ENCODE measurements around the gene GPR132. TPM values are rescaled to one million over a fixed set of nuclear protein-coding genes. Genes with fewer than 3 reads are reported as not detected.

The GPR132 gene
- total RNA-seq, 2 experiments from 2014 or later = 27.7 to 35.4 TPM

DNA sequence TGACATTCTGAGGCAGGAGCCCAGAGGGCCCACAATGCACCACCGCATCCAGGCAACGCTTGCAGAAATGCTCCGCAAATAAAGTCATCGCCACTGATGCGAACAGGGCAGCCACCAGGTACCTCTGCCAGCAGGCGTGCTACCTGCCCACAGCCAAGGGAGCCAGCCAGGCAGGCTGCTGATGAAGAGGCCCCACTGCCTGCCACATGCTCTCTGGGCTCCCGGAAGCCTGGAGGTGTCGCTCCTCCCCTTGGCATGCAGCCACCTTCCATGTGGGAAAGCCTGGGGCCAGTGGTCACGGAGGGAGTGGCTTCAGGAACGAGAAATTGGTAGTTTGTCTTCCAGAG, 14.7 kb downstream of the GPR132 start:
- ATAC-seq = no peak
- ChIA-PET CTCF (no interaction called here), POLR2A (no interaction called here)
- Mint-ChIP-seq H3K4me1 (peaks cover 7% of the 10 kb centered on the region), H3K9me3 (ENCODE audit: low read depth) (no peaks in the 10 kb centered on the region), H3K4me3 (no peak overlapping the region), H3K27me3 (no peaks in the 10 kb centered on the region), H3K36me3 (ENCODE audit: low read depth) (peaks cover 31% of the 10 kb centered on the region), H3K27ac (no peak overlapping the region)
- intact Hi-C loops (cut with DNase I, micrococcal nuclease) = no loop called here
- no peak for DNase-seq

DNA sequence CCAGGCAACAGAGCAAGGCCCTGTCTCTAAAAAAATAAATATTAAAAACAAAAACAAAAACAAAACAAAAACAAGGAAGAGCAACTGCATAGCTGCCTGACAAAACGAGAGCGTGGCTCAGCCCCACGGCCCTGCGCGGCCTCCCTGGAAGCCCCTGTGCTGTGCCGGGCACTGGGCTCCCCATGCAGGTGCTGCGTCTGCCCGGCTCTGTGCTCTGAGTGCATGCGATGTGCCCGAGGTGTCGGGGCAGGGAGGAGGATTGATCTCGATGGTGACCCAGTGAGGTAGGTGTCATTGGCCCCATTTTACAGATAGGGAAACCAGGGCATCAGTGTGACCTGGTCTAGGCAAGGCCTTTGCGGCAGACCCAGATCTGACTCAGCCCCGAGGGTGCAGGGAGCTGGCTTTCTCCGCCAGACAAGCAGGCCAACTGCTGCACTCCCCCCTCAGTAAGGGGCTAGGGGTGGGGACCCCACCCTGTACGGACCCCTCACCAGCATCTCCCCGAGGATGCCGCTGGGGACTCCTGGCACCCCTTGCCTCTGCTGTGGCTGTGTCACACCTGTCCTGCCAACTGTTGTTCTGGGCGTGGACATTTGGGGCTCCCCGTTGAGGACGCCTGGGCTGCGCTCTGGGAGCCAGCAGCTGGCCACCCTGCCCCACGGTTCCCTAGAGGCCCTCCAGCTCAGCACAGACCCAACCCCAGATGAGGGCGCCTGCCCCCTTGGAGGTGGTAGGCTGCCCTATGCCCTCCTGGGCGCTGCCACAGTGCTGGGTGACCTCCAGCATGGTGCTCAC, 15.3 kb downstream of the GPR132 start:
- Mint-ChIP-seq H3K36me3 (ENCODE audit: low read depth) (peaks cover 27% of the 10 kb centered on the region), H3K4me1 (peaks cover 8% of the 10 kb centered on the region), H3K27ac (no peak overlapping the region), H3K9me3 (ENCODE audit: low read depth) (no peaks in the 10 kb centered on the region), H3K4me3 (no peak overlapping the region), H3K27me3 (peaks cover 1% of the 10 kb centered on the region)
- CTCF ChIA-PET = interaction anchor here (0.6 kb wide), 2 partner anchors 32 to 891 kb away, joined by 3 read pairs; no protein-coding TSS in a partner anchor
- POLR2A ChIA-PET = no interaction called here
- intact Hi-C loops (cut with DNase I, micrococcal nuclease) = no loop called here
- DNase-seq = no peak
- no peak for ATAC-seq

- peaks cover 14% of the 10 kb centered on the region for H3K4me1 Mint-ChIP-seq
- DNase-seq = peak; percentile 49
- no peaks in the 10 kb centered on the region for H3K9me3 Mint-ChIP-seq (ENCODE audit: low read depth)
- intact Hi-C loops (cut with DNase I, micrococcal nuclease) = loop anchor here in 1 of 2 experiments (2.0 kb wide), 1 partner anchor 19 kb away; no protein-coding TSS in a partner anchor
- peaks cover 15% of the 10 kb centered on the region for H3K36me3 Mint-ChIP-seq (ENCODE audit: low read depth)
- peak; percentile 31 for ATAC-seq
- ChIA-PET CTCF (interaction anchor here (1.1 to 5.5 kb wide), 8 partner anchors 10 to 246 kb away, joined by 3 to 70 read pairs (median 10); partner anchors contain the start of gene ZBTB42), POLR2A (interaction anchor here (0.6 kb wide), 2 partner anchors 81 to 1897 kb away, joined by 3 to 7 read pairs; no protein-coding TSS in a partner anchor)
- H3K27me3 Mint-ChIP-seq = peaks cover 9% of the 10 kb centered on the region
- no peak overlapping the region for H3K4me3 Mint-ChIP-seq
- no peak overlapping the region for H3K27ac Mint-ChIP-seq
Measured at GRCh38 chr14:105047283-105048016, 17.8 kb downstream of the GPR132 start.

DNA sequence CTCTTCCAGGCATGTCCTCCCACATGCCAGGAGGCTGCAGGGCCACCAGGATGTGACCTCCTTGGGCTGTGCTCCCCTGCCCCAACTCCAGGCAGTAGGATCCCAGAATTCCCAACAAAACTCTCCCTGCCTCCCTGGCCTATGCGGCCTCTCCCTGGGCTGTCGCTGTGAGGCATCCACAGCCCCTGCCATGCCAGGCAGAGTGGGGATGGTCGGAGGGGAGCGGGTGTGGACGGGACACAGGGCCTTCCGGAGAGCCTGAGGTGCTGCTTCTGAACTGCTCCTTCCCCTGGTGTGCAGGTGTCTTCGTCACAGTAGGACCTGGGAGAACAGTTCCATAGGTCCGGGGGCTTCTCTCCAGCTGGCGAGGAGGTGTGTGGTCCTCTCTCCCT, 18.3 kb downstream of the GPR132 start:
- no peak overlapping the region for H3K27ac Mint-ChIP-seq
- no peak for ATAC-seq
- H3K4me1 Mint-ChIP-seq = peaks cover 14% of the 10 kb centered on the region
- no peak overlapping the region for H3K4me3 Mint-ChIP-seq
- no peak for DNase-seq
- intact Hi-C loops (cut with DNase I, micrococcal nuclease) = loop anchor here in 1 of 2 experiments (2.0 kb wide), 1 partner anchor 20 kb away; no protein-coding TSS in a partner anchor
- ChIA-PET POLR2A (interaction anchor here (0.7 to 1.1 kb wide), 2 partner anchors 19 to 63 kb away, joined by 3 read pairs; partner anchors contain the start of gene GPR132), CTCF (interaction anchor here (0.6 to 5.5 kb wide), 14 partner anchors 11 to 1940 kb away, joined by 3 to 70 read pairs (median 10); partner anchors contain the start of genes AHNAK2, CDCA4, CLBA1 and GPR132)
- no peaks in the 10 kb centered on the region for H3K9me3 Mint-ChIP-seq (ENCODE audit: low read depth)
- H3K36me3 Mint-ChIP-seq (ENCODE audit: low read depth) = peaks cover 15% of the 10 kb centered on the region
- peaks cover 9% of the 10 kb centered on the region for H3K27me3 Mint-ChIP-seq

DNA sequence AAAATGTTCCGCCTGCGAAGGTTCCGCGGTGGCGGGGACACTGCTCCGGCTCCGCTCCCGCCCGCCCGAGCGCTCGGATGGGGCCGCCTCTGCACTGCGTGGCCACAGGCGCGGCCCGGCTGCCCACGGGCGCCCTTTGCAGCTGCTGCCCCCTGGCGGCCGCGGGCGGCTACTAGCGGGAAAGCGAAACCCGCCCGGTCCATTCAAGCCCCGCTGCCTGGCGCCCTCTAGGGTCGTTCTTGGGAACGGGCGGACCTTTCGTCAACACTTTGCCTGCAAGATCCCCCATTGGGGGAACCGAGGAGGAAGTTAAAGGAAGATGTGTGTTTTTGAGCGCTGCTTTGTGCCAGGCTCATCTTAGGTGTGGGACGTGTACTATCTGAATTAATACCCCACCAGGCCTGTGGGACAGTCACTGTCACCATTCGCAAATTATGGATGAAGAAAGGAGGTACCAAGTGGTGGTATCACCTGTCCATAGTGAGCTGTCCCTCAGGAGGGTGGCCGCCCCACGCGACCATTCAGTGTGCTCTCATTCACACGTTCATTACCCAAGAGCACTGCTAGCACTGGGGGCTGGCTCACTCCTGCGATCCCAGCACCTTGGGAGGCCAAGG, 19.4 kb downstream of the GPR132 start:
- peak; percentile 89 for ATAC-seq
- Mint-ChIP-seq H3K9me3 (ENCODE audit: low read depth) (no peaks in the 10 kb centered on the region), H3K4me3 (no peak overlapping the region), H3K36me3 (ENCODE audit: low read depth) (peaks cover 5% of the 10 kb centered on the region), H3K4me1 (peaks cover 14% of the 10 kb centered on the region), H3K27ac (peak overlapping the region; percentile 25), H3K27me3 (peaks cover 9% of the 10 kb centered on the region)
- CTCF ChIA-PET = interaction anchor here (0.6 to 5.5 kb wide), 31 partner anchors 8 to 1939 kb away, joined by 3 to 70 read pairs (median 4); partner anchors contain the start of genes AHNAK2, CDCA4, CLBA1 and GPR132
- DNase-seq = peak; percentile 96
- intact Hi-C loops (cut with DNase I, micrococcal nuclease) = loop anchor here (1.0 to 2.0 kb wide), 9 partner anchors 20 to 150 kb away; partner anchors contain the start of genes CDCA4 (in 2 of the 2) and CLBA1 (in 1 of the 2)
- POLR2A ChIA-PET = interaction anchor here (0.6 to 1.1 kb wide), 3 partner anchors 8 to 25 kb away, joined by 3 to 4 read pairs (median 3); partner anchors contain the start of genes CDCA4 and GPR132

DNA sequence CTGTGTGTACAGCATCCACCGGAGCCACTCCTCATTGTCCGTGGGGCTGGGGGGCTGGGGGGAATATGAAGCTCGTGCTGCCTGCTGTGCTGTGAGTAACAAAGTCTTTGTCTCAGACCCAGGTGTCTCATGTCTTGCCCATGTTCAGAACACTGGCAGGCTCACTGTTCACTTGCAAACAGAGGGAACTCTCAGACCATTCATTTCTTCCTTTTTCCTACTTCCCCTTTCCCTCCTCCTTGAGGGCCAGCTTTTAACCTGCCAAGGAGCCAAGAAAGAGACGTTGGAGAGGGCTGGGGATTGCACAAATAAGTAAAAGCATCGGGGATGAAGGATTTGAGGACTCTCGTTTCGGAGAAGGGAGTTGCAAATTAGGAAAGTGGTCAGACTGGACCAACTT, 21.6 kb downstream of the GPR132 start:
- POLR2A ChIA-PET = interaction anchor here (1.0 kb wide), 1 partner anchor 23 kb away, joined by 3 read pairs; the partner anchor contains the start of gene CDCA4
- CTCF ChIA-PET = interaction anchor here (1.0 to 5.5 kb wide), 8 partner anchors 9 to 75 kb away, joined by 3 to 70 read pairs (median 4); partner anchors contain the start of gene CDCA4
- H3K4me3 Mint-ChIP-seq = no peak overlapping the region
- no peak for DNase-seq
- intact Hi-C loops (cut with DNase I, micrococcal nuclease) = loop anchor here in 1 of 2 experiments (2.0 kb wide), 2 partner anchors 59 to 147 kb away; partner anchors contain the start of gene CLBA1
- no peak for ATAC-seq
- H3K36me3 Mint-ChIP-seq (ENCODE audit: low read depth) = no peaks in the 10 kb centered on the region
- H3K4me1 Mint-ChIP-seq = peaks cover 14% of the 10 kb centered on the region
- H3K27ac Mint-ChIP-seq = no peak overlapping the region
- peaks cover 9% of the 10 kb centered on the region for H3K27me3 Mint-ChIP-seq
- H3K9me3 Mint-ChIP-seq (ENCODE audit: low read depth) = no peaks in the 10 kb centered on the region

- Mint-ChIP-seq H3K4me1 (peaks cover 14% of the 10 kb centered on the region), H3K9me3 (ENCODE audit: low read depth) (no peaks in the 10 kb centered on the region), H3K27me3 (peaks cover 9% of the 10 kb centered on the region), H3K36me3 (ENCODE audit: low read depth) (no peaks in the 10 kb centered on the region), H3K4me3 (no peak overlapping the region), H3K27ac (no peak overlapping the region)
- POLR2A ChIA-PET = interaction anchor here (1.0 kb wide), 1 partner anchor 22 kb away, joined by 3 read pairs; the partner anchor contains the start of gene CDCA4
- DNase-seq (no peak), ATAC-seq (no peak)
- CTCF ChIA-PET = interaction anchor here (0.6 to 5.5 kb wide), 5 partner anchors 11 to 74 kb away, joined by 3 to 70 read pairs (median 4); no protein-coding TSS in a partner anchor
- intact Hi-C loops (cut with DNase I, micrococcal nuclease) = no loop called here
Measured at GRCh38 chr14:105042813-105043212, 22.4 kb downstream of the GPR132 start.

DNA sequence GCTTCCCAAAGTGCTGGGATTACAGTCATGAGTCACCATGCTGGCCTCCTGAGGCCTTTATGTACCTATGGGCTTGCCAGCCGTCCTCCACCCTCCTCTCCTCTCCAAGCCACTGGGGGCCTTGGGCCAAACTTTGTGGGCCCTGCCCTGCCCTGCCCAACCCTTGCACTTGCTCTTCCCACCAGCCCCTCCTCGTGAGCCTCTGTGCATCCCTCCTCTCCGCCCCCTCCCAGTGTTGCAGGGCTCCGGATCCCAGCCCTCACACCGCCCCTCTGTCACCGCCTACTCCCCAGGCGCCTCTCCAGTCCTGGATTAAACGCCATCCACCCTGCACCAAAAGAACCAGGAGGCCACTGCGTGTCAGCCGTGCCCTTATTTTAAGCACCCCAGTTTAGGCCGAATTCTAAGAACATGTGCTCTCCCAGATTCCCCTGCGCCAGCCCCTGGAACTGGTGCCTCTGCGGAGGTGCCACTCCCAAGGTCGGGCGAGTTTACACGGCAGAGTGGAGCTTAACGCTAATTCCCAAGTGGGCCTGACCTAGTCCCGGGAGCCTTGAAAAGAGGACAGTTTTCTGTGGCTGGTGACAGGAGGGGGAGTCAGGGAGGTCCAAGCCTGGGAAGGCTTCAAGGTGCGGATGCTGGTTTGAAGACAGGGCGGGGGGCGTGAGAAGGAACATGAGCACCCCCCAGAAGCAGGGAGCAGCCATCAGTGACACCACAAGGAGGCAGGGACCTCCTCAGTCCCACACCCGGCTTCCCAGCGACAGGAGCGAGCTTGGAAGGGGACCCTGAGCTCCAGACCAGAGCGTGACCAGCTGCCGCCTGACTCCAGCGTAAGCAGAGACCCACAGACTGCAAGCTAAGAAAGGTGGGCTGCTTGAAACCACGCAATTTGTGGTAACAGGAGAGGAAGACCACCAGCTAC, 23.1 kb downstream of the GPR132 start:
- POLR2A ChIA-PET = interaction anchor here (0.6 kb wide), 1 partner anchor 1449 kb away, joined by 6 read pairs; no protein-coding TSS in a partner anchor
- Mint-ChIP-seq H3K9me3 (ENCODE audit: low read depth) (no peaks in the 10 kb centered on the region), H3K27ac (no peak overlapping the region), H3K36me3 (ENCODE audit: low read depth) (no peaks in the 10 kb centered on the region), H3K27me3 (peaks cover 9% of the 10 kb centered on the region), H3K4me3 (no peak overlapping the region), H3K4me1 (peaks cover 14% of the 10 kb centered on the region)
- ATAC-seq = no peak
- intact Hi-C loops (cut with DNase I, micrococcal nuclease) = no loop called here
- CTCF ChIA-PET = interaction anchor here (0.6 to 0.7 kb wide), 3 partner anchors 26 to 73 kb away, joined by 3 to 4 read pairs (median 4); no protein-coding TSS in a partner anchor
- DNase-seq = no peak

- H3K9me3 Mint-ChIP-seq (ENCODE audit: low read depth) = no peaks in the 10 kb centered on the region
- POLR2A ChIA-PET = no interaction called here
- CTCF ChIA-PET = no interaction called here
- no peak for ATAC-seq
- no peak overlapping the region for H3K4me3 Mint-ChIP-seq
- DNase-seq = no peak
- peaks cover 5% of the 10 kb centered on the region for H3K27me3 Mint-ChIP-seq
- no peaks in the 10 kb centered on the region for H3K36me3 Mint-ChIP-seq (ENCODE audit: low read depth)
- no peak overlapping the region for H3K27ac Mint-ChIP-seq
- intact Hi-C loops (cut with DNase I, micrococcal nuclease) = no loop called here
- peaks cover 3% of the 10 kb centered on the region for H3K4me1 Mint-ChIP-seq
Measured at GRCh38 chr14:105039458-105040205, 25.6 kb downstream of the GPR132 start.
